WERI-Rb-1 (cell line): Measurements from ENCODE around the gene TEF.

ENCODE experiments used
- DNase-seq: peaks from one replicate; pipeline ENCODE4 v3.0.0-alpha.2; 2020
- H3K27ac ChIP-seq: fragments of 250-450 bp; sonication (Bioruptor Pico); 2 replicates; pipeline ENCODE4 v1.5.1; 2020; ENCODE audit warnings: mild to moderate bottlenecking, moderate library complexity
- H3K27me3 ChIP-seq: fragments of 250-450 bp; sonication (Bioruptor Pico); 2 replicates; pipeline ENCODE4 v1.5.1; 2021; ENCODE audit warnings: mild to moderate bottlenecking, low read depth, moderate library complexity; ENCODE audit not compliant: insufficient read depth, severe bottlenecking
- H3K36me3 ChIP-seq: fragments of 250-450 bp; sonication (Bioruptor Pico); 2 replicates; pipeline ENCODE4 v1.5.1; 2020; ENCODE audit warnings: mild to moderate bottlenecking, moderate library complexity
- H3K4me3 ChIP-seq: 2 replicates; pipeline ENCODE4 v1.5.1; 2011; ENCODE audit warnings: low read depth, mild to moderate bottlenecking, control low read depth, low read length
- H3K9me3 ChIP-seq: fragments of 250-450 bp; sonication (Bioruptor Pico); 2 replicates; pipeline ENCODE4 v1.5.1; 2021; ENCODE audit warnings: mild to moderate bottlenecking, moderate library complexity; ENCODE audit not compliant: severe bottlenecking
- CTCF ChIP-seq: IDR thresholded peaks from 2 replicates; pipeline ENCODE4 v1.5.1; 2011; ENCODE audit warnings: low read depth, mild to moderate bottlenecking, control low read depth, inconsistent platforms, low read length

Gene TEF

GRCh38 chr22:41408665-41409064 lies 26.9 kb downstream of the TEF start:
- no peak overlapping the region for H3K4me3 ChIP-seq
- H3K9me3 ChIP-seq = no peaks in the 10 kb centered on the region
- no peaks in the 10 kb centered on the region for H3K36me3 ChIP-seq
- TF ChIP-seq CTCF = no peak
- no peaks in the 10 kb centered on the region for H3K27me3 ChIP-seq
- no peak for DNase-seq
- H3K27ac ChIP-seq = no peak overlapping the region

- no peaks in the 10 kb centered on the region for H3K9me3 ChIP-seq
- no peaks in the 10 kb centered on the region for H3K27me3 ChIP-seq
- no peak for DNase-seq
- no peak overlapping the region for H3K27ac ChIP-seq
- no peak for TF ChIP-seq CTCF
- no peak overlapping the region for H3K4me3 ChIP-seq
- H3K36me3 ChIP-seq = no peaks in the 10 kb centered on the region
Observed at GRCh38 chr22:41410311-41410751, 28.6 kb downstream of the TEF start.

- DNase-seq = no peak
- Histone ChIP-seq H3K27ac (no peak overlapping the region), H3K9me3 (no peaks in the 10 kb centered on the region), H3K4me3 (no peak overlapping the region), H3K27me3 (no peaks in the 10 kb centered on the region), H3K36me3 (no peaks in the 10 kb centered on the region)
- TF ChIP-seq CTCF = no peak
Observed at GRCh38 chr22:41411021-41411851, 29.5 kb downstream of the TEF start.

- no peak for TF ChIP-seq CTCF
- no peak overlapping the region for H3K4me3 ChIP-seq
- no peak overlapping the region for H3K27ac ChIP-seq
- H3K9me3 ChIP-seq = no peaks in the 10 kb centered on the region
- no peaks in the 10 kb centered on the region for H3K27me3 ChIP-seq
- DNase-seq = no peak
- H3K36me3 ChIP-seq = no peaks in the 10 kb centered on the region
Observed at GRCh38 chr22:41415554-41415953, 33.8 kb downstream of the TEF start.

GRCh38 chr22:41417622-41418390 lies 36.1 kb downstream of the TEF start:
- no peak overlapping the region for H3K27ac ChIP-seq
- no peak for TF ChIP-seq CTCF
- H3K36me3 ChIP-seq = no peaks in the 10 kb centered on the region
- no peak for DNase-seq
- no peaks in the 10 kb centered on the region for H3K27me3 ChIP-seq
- H3K9me3 ChIP-seq = no peaks in the 10 kb centered on the region
- H3K4me3 ChIP-seq = no peak overlapping the region
